Skeletal muscle satellite cell (primary cell): ENCODE measurements around the gene DCAF10.
"Not testable (repeated sequence)": the region's sequence is repeated elsewhere in the genome, so short reads cannot be mapped to it uniquely, and the experiment has no call there.

Experiments
- H3K27me3 ChIP-seq: 2 replicates; pipeline ENCODE4 v1.7.0; 2013; ENCODE audit warnings: low read length; ENCODE audit not compliant: control insufficient read depth, insufficient read depth
- H3K36me3 ChIP-seq: 2 replicates; pipeline ENCODE4 v1.7.0; 2013; ENCODE audit warnings: mild to moderate bottlenecking, control low read depth, low read length; ENCODE audit not compliant: insufficient read depth
- H3K4me1 ChIP-seq: 2 replicates; pipeline ENCODE4 v1.7.0; 2013; ENCODE audit warnings: low read length; ENCODE audit not compliant: control insufficient read depth, insufficient read depth
- H3K4me2 ChIP-seq: 2 replicates; pipeline ENCODE4 v1.7.0; 2013; ENCODE audit warnings: mild to moderate bottlenecking, low read length
- H3K4me3 ChIP-seq: 2 replicates; pipeline ENCODE4 v1.7.0; 2013; ENCODE audit warnings: low read length
- H3K9ac ChIP-seq: 2 replicates; pipeline ENCODE4 v1.7.0; 2013; ENCODE audit warnings: mild to moderate bottlenecking, low read depth, low read length, moderate library complexity
- H3K9me3 ChIP-seq: replicated peaks from 2 replicates; pipeline ENCODE4 v1.7.0; 2013; ENCODE audit warnings: mild to moderate bottlenecking, control low read depth, low read length

The DCAF10 gene

GRCh38 chr9:37876376-37876775, 75.8 kb downstream of the DCAF10 start:
- no peaks in the 10 kb centered on the region for H3K9me3 ChIP-seq
- no peak overlapping the region for H3K4me3 ChIP-seq
- H3K27me3 ChIP-seq: no peaks in the 10 kb centered on the region
- H3K36me3 ChIP-seq: peaks cover 21% of the 10 kb centered on the region
- no peaks in the 10 kb centered on the region for H3K4me1 ChIP-seq
- no peak overlapping the region for H3K9ac ChIP-seq
- H3K4me2 ChIP-seq: no peak overlapping the region

DNA sequence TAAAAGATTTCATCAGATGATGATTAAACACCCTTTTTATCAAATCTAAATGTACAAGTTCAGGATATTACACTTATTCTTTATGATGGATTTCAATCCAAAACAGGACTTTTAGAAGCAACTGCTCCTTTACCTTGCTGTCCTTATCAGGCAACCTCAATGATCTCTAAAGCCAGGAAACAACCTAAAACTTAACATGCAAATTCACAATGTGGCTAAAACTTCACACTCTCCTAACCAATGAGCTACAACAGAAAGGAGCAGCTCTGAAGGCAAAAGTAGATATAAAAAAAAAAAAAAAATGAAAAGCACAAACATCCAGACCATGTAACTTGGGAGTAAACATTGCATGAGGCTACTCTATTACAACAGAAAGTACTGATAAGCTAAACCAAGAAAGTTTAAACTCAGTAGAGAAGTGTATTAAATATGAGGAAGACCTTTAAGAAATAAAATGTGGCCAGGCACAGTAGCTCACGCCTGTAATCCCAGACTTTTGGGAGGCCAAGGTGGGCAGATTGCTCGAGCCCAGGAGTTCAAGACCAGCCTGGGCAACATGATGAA, 80.4 kb downstream of the DCAF10 start:
- no peak overlapping the region for H3K4me2 ChIP-seq
- no peaks in the 10 kb centered on the region for H3K27me3 ChIP-seq
- no peaks in the 10 kb centered on the region for H3K4me1 ChIP-seq
- no peak overlapping the region for H3K9ac ChIP-seq
- H3K36me3 ChIP-seq: peaks cover 22% of the 10 kb centered on the region
- no peaks in the 10 kb centered on the region for H3K9me3 ChIP-seq
- no peak overlapping the region for H3K4me3 ChIP-seq

DNA sequence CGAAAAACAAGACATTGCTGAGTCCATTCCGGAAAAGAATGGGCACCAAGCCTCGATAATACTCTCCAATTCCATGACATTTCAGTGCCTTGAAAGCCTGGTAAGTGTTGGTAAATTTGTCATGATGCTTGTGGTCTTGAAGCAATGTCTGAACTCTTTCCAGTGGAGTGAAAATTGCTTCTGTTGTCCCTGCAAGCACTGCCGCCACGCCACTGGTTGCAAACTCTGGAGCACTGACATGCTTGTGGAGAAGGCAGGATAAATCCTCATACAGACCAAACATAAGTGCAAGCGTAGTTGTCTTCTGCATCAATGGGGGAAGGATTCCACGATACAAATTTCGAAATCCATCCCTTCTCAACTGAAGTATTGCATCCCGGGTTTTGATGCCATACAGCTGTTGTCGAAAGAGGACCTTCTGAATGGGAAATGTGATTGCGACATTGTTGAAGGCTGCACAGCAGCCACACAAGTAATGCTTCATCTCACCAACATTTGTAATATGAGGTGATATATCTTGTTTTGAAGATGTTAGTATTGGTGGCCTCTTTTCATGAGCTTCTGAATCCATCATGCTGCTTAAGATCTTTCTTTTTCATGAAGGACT, 87.5 kb downstream of the DCAF10 start:
- H3K9me3 ChIP-seq, H3K27me3 ChIP-seq, H3K4me2 ChIP-seq, H3K36me3 ChIP-seq, H3K4me1 ChIP-seq, H3K4me3 ChIP-seq, H3K9ac ChIP-seq: not testable (repeated sequence)

DNA sequence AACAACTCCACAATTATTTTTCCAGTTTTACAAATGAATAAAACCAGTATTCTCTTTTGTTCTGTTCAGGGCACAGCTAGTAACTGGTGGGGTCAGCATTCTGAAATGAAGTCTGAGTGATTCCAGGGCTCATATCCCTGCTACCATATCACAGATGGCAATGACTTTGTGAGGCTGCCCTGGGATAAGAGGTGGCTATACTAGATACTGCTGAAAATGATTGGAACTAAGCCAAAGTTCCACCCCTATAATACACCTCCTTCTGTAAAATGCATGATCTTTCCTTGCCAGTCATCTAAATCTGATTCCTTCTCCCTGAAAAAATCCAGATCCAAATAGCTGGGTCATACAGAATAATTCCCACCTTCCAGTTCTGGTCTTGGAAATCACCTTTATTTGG, 88.9 kb downstream of the DCAF10 start:
- Histone ChIP-seq H3K4me3 (no peak overlapping the region), H3K9me3 (no peaks in the 10 kb centered on the region), H3K36me3 (peaks cover 17% of the 10 kb centered on the region), H3K9ac (no peak overlapping the region), H3K27me3 (no peaks in the 10 kb centered on the region), H3K4me1 (no peaks in the 10 kb centered on the region), H3K4me2 (no peak overlapping the region)

GRCh38 chr9:37891042-37891441, 90.4 kb downstream of the DCAF10 start:
- H3K9me3 ChIP-seq, H3K4me1 ChIP-seq, H3K4me3 ChIP-seq, H3K4me2 ChIP-seq, H3K27me3 ChIP-seq, H3K9ac ChIP-seq: not testable (repeated sequence)
- H3K36me3 ChIP-seq: peaks cover 32% of the 10 kb centered on the region

GRCh38 chr9:37892063-37892462, 91.5 kb downstream of the DCAF10 start:
- Histone ChIP-seq H3K27me3 (no peaks in the 10 kb centered on the region), H3K4me2 (no peak overlapping the region), H3K4me3 (no peak overlapping the region), H3K9me3 (no peaks in the 10 kb centered on the region), H3K4me1 (no peaks in the 10 kb centered on the region), H3K9ac (no peak overlapping the region), H3K36me3 (peaks cover 35% of the 10 kb centered on the region)

DNA sequence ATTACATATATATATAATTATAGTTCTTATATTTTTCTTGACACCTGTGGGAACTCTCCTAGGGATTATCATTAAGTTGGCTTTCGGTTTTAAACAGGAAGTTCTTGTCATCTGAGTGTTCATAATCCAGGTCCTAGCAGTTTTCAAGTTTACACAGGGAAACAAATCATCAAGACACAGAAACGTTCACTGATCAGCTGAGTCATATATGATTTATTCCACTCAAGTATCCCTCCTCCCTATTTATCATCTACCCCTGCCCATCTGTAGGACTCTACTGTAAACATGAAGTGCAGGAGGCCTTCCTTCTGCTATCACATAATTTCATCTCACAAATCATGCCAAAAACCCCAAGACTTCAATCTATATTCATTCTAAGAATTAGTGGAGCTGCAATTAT, 97.1 kb downstream of the DCAF10 start:
- no peaks in the 10 kb centered on the region for H3K9me3 ChIP-seq
- peaks cover 40% of the 10 kb centered on the region for H3K36me3 ChIP-seq
- H3K27me3 ChIP-seq: no peaks in the 10 kb centered on the region
- H3K4me2 ChIP-seq: no peak overlapping the region
- H3K4me3 ChIP-seq: no peak overlapping the region
- no peak overlapping the region for H3K9ac ChIP-seq
- H3K4me1 ChIP-seq: peaks cover 16% of the 10 kb centered on the region

- Histone ChIP-seq H3K4me3 (no peak overlapping the region), H3K27me3 (no peaks in the 10 kb centered on the region), H3K4me2 (peak overlapping the region; percentile 33), H3K9ac (no peak overlapping the region), H3K4me1 (peaks cover 21% of the 10 kb centered on the region), H3K36me3 (peaks cover 31% of the 10 kb centered on the region), H3K9me3 (no peaks in the 10 kb centered on the region)
Measured at GRCh38 chr9:37899041-37899440, 98.4 kb downstream of the DCAF10 start.

DNA sequence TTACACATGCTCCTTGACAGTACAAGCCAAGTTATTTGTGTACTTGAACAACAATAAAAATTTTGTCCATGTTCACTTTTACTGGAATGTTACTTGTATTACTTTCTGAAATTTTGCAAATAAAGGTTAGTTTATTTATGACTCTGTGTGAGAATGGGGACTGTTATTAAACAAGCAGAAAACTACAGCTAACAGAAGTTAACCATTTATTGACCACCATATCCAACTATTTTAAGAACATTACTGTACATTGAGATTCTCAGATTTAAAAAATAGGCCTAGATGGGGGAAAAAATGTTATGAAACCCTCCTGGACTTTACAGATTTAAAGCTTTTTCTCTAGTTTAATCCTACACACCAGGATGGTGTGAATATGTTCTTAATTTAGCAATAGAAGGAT, 101.5 kb downstream of the DCAF10 start:
- peak overlapping the region; percentile 89 for H3K9ac ChIP-seq
- no peaks in the 10 kb centered on the region for H3K27me3 ChIP-seq
- peak overlapping the region; percentile 82 for H3K4me2 ChIP-seq
- peaks cover 10% of the 10 kb centered on the region for H3K36me3 ChIP-seq
- H3K4me1 ChIP-seq: peaks cover 28% of the 10 kb centered on the region
- H3K4me3 ChIP-seq: peak overlapping the region; percentile 85
- no peaks in the 10 kb centered on the region for H3K9me3 ChIP-seq

- Histone ChIP-seq H3K4me2 (peak overlapping the region; percentile 82), H3K9me3 (no peaks in the 10 kb centered on the region), H3K4me3 (peak overlapping the region; percentile 85), H3K36me3 (peaks cover 5% of the 10 kb centered on the region), H3K27me3 (no peaks in the 10 kb centered on the region), H3K9ac (peak overlapping the region; percentile 89), H3K4me1 (peaks cover 28% of the 10 kb centered on the region)
Measured at GRCh38 chr9:37902796-37903646, 102.4 kb downstream of the DCAF10 start.

- H3K4me1 ChIP-seq: peaks cover 27% of the 10 kb centered on the region
- H3K9me3 ChIP-seq: no peaks in the 10 kb centered on the region
- H3K4me2 ChIP-seq: peak within 1 kb of the TSS; percentile 82
- H3K4me3 ChIP-seq: peak within 1 kb of the TSS; percentile 85
- H3K9ac ChIP-seq: peak within 1 kb of the TSS; percentile 89
- H3K27me3 ChIP-seq: no peaks in the 10 kb centered on the region
- peaks cover under 1% of the 10 kb centered on the region for H3K36me3 ChIP-seq
Measured at GRCh38 chr9:37903647-37904444, 103.2 kb downstream of the DCAF10 start, which contains the start of gene SLC25A51. SLC25A51 (minus strand) TSS chr9:37904127; CDS start chr9:37888550, 15,577 bp downstream.
